GM21723 (cell line): ENCODE data around the gene GGT1.
"Not testable (repeated sequence)": the region's sequence is repeated elsewhere in the genome, so short reads cannot be mapped to it uniquely, and the experiment has no call there.

Experiments used
- ATAC-seq: cut with Tn5 transposase; IDR thresholded peaks from one replicate; pipeline ENCODE4 v1.9.1; 2021; ENCODE audit warnings: mild to moderate bottlenecking, moderate library complexity; ENCODE audit not compliant: unreplicated experiment

Gene GGT1

DNA sequence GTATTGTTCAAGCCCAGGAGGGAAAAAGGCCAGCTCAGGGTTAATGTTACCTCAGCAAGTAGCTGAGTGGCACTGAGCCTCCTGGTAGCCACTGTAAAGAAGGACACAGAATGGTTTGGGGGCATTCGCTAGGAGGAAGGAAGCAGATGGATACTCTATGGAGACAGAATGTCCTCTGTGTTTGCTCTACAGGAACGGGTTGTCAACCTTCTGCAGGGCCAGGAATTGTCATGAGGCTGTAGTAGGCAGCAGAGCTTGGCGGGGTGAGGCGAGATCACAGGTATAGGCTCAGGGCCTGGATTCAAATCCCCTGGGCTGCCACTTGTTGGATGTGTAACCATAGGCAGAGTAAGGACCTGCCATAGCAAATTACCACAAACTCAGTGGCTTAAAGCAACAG, 7.1 kb upstream of the GGT1 start:
- ATAC-seq, result no peak

- not testable (repeated sequence) for ATAC-seq
Observed at GRCh38 chr22:24597076-24597475, 5.9 kb upstream of the GGT1 start.

GRCh38 chr22:24599514-24599913, 3.5 kb upstream of the GGT1 start:
- ATAC-seq, result no peak

DNA sequence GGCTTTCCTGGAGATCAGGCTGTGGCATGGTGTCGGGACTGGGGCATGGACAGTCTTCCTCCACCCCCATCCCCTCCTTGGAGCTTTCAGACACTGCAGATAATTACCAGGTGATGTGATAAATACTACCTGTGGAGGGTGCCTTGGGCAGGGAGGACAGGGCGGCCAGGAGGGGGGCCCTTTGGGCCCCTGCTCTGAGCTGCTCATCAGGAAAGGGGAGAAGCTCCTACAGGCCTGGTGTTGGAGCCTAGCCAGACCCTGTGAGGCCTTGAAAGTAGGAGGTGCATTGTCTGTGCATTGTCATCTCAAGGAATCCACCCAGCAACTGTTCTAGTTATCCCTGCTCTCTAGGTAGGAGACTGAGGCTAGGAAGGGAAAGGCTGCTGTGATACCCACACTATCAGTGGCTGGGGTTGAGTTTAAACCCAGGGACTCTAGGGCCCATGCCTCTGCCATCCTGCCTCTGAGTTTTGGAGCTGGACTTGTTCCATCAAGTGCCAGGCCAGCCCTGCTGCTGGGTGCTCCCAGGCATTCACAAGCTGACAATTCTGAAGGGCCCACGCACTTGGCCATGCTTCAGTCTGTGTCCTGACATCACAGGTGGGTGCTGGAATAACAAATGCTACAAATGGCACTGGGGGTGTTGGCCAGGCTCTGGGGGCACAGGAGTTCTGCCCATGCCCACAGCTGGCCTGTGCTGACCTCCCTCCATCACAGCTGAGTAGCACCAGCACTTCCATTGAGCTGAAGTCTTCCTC, 2.9 kb upstream of the GGT1 start:
- ATAC-seq, result not testable (repeated sequence)

DNA sequence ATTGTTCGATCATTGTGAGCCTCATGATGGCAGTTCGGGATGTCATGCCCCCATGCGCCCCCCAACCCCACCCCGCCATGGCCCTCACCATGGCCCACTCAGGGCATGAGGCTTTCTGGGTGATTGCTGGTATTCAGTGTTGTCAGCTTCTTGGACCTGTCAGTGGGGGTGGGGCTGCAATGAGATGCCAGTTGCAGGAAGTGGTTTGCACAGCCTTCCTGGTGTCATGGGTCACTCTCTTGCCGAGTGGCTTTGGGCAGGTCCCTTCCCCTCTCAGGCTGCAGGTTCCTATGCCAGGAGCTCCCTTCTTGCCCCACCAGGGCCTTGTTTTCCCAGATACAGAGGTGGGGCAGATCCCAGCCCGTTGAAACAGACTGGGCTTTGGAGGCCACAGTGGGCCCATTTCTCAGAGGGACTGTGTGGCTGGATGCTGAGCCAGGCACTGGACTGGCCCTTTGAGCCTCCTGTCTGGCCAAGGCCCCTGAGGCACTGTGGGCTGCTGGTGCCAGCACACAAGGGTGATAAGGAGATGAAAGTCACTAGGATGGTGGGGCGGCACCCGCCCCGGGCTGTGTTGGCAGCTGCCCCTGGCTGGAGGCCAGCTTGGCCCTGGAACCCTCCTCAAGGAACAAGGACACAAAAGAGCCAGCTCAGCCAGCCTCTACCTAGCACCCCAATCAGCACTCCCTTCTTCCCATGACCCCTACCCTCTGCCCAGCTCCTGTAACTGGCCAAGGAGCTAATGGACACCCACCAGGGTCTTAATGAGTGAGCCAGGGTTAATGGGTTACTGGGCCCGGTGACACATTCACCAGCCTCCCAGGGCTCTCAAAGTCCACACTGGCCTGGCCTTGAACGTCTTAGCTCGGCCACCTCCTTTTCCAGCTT, 1.5 kb upstream of the GGT1 start:
- no peak for ATAC-seq

GRCh38 chr22:24602105-24602749, 766 bp upstream of the GGT1 start:
- ATAC-seq, result not testable (repeated sequence)

DNA sequence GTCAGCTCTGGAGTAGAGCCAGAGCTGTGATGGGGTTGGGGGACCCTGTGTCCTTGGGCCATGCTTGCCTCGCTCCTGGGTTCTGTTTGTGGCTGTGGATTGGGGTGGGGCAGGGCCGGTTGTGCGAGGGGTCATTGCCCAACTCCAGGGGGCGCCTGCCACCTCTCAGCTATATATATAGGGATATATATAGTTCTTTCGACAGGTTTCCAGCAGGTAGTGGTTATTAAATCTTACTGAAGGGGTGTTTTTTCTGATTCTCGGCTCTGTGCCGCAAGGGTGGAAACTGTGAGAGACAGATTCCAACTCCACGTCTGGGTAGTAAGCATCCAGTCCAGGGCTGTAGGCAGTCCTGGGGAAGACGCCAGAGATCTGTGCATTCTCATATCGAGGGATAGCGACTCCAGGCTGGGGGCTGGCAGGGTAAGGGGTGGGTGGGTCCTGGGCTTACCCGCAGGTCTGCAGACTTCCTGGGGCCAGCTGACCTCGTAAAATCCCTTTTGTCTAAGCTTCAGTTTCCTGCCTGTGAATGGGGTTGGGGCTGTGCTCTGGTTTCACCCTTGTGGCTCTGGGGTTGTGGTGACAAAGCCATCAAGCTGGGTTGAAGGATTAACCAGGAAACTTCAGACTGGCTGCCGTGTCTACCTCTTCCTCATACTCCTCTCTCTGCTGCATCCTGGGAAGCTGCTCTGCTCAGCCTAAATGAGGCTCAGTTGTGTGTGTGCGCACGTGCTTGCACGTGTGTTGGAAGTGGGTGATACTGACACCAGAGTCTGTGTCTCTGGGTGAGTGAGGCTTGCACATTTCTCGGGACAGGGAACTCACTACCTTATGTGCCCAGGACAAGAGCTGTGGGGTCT, 1.0 kb downstream of the GGT1 start:
- not testable (repeated sequence) for ATAC-seq

DNA sequence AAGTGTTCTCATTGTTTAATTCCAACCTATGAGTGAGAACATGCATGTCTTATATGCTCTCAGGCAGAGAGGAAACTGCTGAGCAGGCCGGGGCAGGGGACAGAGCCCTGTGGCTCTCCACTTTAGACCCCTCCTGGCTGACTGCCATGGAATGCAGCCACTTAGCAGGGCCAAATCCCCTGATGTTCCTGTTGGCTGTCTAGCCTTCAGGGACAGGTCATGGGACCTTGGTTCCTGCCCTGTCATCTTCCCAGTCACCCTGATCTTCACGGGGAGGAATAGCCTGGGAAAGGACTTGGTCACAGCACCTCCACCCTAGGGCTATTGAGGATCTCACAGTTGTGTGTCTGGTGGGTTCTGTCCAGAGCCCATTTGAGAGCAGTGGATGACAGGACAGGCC, 3.3 kb downstream of the GGT1 start:
- ATAC-seq, result not testable (repeated sequence)

- ATAC-seq, result not testable (repeated sequence)
Observed at GRCh38 chr22:24607429-24607983, 4.5 kb downstream of the GGT1 start.

GRCh38 chr22:24608327-24608726, 5.3 kb downstream of the GGT1 start:
- not testable (repeated sequence) for ATAC-seq

- not testable (repeated sequence) for ATAC-seq
Observed at GRCh38 chr22:24609888-24610287, 6.9 kb downstream of the GGT1 start.

DNA sequence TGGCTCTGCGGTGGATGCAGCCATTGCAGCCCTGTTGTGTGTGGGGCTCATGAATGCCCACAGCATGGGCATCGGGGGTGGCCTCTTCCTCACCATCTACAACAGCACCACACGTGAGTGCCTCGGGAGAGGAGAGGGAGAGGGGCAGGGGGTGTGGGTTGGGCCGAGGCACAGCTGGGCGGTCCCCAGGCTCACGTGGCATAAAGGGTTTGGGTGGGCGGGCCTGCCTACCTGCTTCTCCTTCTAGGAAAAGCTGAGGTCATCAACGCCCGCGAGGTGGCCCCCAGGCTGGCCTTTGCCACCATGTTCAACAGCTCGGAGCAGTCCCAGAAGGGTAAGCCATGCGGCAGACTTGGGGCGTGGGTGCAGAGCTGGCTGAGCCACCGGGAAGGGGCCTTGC, 11.8 kb downstream of the GGT1 start:
- ATAC-seq, result not testable (repeated sequence)

- not testable (repeated sequence) for ATAC-seq
Observed at GRCh38 chr22:24621244-24621643, 18.3 kb downstream of the GGT1 start.

DNA sequence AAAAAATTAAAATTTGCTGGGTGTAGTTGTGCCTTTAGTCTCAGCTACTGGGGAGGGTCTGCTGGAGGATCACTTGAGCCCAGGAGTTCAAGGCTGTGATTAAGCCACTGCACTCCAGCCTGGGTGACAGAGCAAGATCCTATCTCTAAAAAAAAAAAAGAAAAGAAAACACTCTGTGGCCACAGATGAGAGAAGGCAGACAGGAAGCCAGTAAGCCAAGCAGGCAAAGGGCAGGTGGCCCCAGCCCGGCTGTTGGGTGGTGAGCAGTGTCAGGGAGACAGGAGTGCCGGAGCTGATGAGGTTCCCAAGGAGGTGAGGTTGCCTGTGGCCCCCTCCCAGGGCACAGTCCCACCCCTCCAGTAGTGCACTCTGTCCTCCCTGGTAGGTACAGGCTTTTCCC, 19.6 kb downstream of the GGT1 start:
- ATAC-seq, result not testable (repeated sequence)

- ATAC-seq, result not testable (repeated sequence)
Observed at GRCh38 chr22:24627911-24628310, 24.9 kb downstream of the GGT1 start.

GRCh38 chr22:24629069-24629468, 26.1 kb downstream of the GGT1 start:
- not testable (repeated sequence) for ATAC-seq

- not testable (repeated sequence) for ATAC-seq
Observed at GRCh38 chr22:24630812-24631427, 27.9 kb downstream of the GGT1 start.

DNA sequence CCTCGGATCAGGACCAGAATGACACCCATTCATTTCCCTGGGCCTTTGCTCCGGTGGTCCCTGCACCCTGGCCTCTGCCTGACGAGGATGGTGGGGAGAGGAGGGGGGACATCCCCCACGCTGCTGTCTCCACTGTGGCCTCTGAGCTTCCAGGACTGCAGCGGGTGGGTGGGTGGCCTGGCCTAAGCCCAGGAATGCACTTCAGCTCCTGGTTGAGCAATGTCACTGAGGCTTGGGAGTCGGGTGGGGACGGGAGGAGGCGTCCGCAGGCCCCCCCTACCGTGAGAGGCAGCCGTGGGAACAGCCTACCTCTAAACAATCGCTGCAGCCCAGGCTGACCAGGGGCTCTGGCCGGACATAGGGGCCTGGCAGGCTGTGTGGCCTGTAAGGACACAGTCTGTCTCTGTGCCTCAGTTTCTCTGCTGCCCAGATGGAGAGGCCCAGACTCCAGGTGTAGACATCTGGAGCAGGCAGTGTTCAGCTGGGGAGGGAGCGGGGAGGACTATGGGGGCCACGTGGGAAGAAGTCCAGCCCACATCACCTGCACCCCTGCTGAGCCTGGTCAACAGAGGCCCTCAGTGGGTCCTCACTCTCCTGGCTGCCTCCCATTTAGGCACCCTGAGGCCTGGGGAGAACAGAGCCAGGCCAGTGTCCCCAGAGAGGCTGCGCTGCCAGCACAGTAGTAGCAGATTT, 28.6 kb downstream of the GGT1 start:
- ATAC-seq, result not testable (repeated sequence)

- ATAC-seq, result not testable (repeated sequence)
Observed at GRCh38 chr22:24632642-24633041, 29.6 kb downstream of the GGT1 start.
